GM12878 (cell line): ENCODE results near the gene LKAAEAR1. TPM values are rescaled to one million over a fixed set of nuclear protein-coding genes. Genes with fewer than 3 reads are reported as not detected.

Experiments
- ATAC-seq: fragments of 200-7000 bp; cut with Tn5 transposase; 3 replicates; pipeline ENCODE4 v1.9.1; 2020; ENCODE audit warnings: mild to moderate bottlenecking, moderate library complexity
- BruUV-seq: library from RNA; stranded (reverse); fragments of 400-500 nt; replicated peaks from 2 replicates; lab custom pipeline; 2021; lab: Mats Ljungman, UMichigan
- CTCF ChIA-PET: fragments of 300-600 bp; sonication (Branson Sonifier 250); formaldehyde crosslinking; extraction: SDS; loops from one replicate; lab custom pipeline; 2021; ENCODE audit warnings: inconsistent platforms; lab: Yijun Ruan, JAX
- POLR2A ChIA-PET: fragments of 350-600 bp; formaldehyde crosslinking; extraction: SDS; loops from one replicate; lab custom pipeline; 2021; ENCODE audit warnings: inconsistent platforms; lab: Charles Lee
- RAD21 ChIA-PET: fragments of 300-600 bp; sonication (Branson Sonifier 250); formaldehyde crosslinking; loops from one replicate; lab custom pipeline; 2023; ENCODE audit warnings: antibody characterized with exemption; ENCODE audit not compliant: unreplicated experiment; lab: Charles Lee
- SMC1A ChIA-PET: fragments of 300-600 bp; sonication (Branson Sonifier 250); formaldehyde crosslinking; loops from one replicate; lab custom pipeline; 2023; ENCODE audit not compliant: unreplicated experiment, uncharacterized antibody; lab: Charles Lee
- DNase-seq: peaks from one replicate; pipeline ENCODE4 v3.0.0-alpha.2; 2011; ENCODE audit warnings: low read depth, low spot score
- FAIRE-seq: peaks from 3 replicates; lab custom pipeline; 2011; peaks lifted over from hg19 to GRCh38; lab: Jason Lieb, UNC
- H2AFZ ChIP-seq: 2 replicates; pipeline ENCODE4 v1.6.0; 2011; ENCODE audit warnings: low read depth, low read length, control low read depth; ENCODE audit not compliant: control insufficient read depth
- H3K27ac ChIP-seq: 2 replicates; pipeline ENCODE4 v1.5.1; 2011; ENCODE audit warnings: control low read depth; ENCODE audit not compliant: control insufficient read depth, insufficient read depth
- H3K27me3 ChIP-seq, 2 experiments: replicated peaks in 1 of 2; 2 replicates each; pipeline versions ENCODE4 v1.6.0 to v1.6.1; 2011; ENCODE audit warnings: low read length in 1 of 2; ENCODE audit not compliant: control insufficient read depth in 2 of 2, insufficient read depth in 2 of 2
- H3K36me3 ChIP-seq, 2 experiments: 2 replicates each; pipeline ENCODE4 v1.5.1; 2011; ENCODE audit warnings: low read length in 1 of 2; ENCODE audit not compliant: control insufficient read depth in 2 of 2, insufficient read depth in 2 of 2
- H3K4me1 ChIP-seq: 2 replicates; pipeline ENCODE4 v1.6.1; 2011; ENCODE audit warnings: mild to moderate bottlenecking, low read length, moderate library complexity, mixed read lengths; ENCODE audit not compliant: control insufficient read depth, insufficient read depth
- H3K4me2 ChIP-seq: 2 replicates; pipeline ENCODE4 v1.6.0; 2011; ENCODE audit warnings: control low read depth; ENCODE audit not compliant: control insufficient read depth, insufficient read depth
- H3K4me3 ChIP-seq: fragments of 200-600 bp; sonication (generic); 2 replicates; pipeline ENCODE4 v1.5.1; 2016
- H3K79me2 ChIP-seq: 2 replicates; pipeline ENCODE4 v1.6.0; 2011; ENCODE audit warnings: low read length; ENCODE audit not compliant: control insufficient read depth, insufficient read depth
- H3K9ac ChIP-seq: 2 replicates; pipeline ENCODE4 v1.8.0; 2011; ENCODE audit warnings: low read length, control low read depth, mixed read lengths; ENCODE audit not compliant: control insufficient read depth, insufficient read depth
- H3K9me3 ChIP-seq: replicated peaks from 3 replicates; pipeline ENCODE4 v1.5.1; 2011; ENCODE audit warnings: mild to moderate bottlenecking, low read length; ENCODE audit not compliant: control insufficient read depth, insufficient read depth
- H4K20me1 ChIP-seq: 2 replicates; pipeline ENCODE4 v1.6.0; 2011; ENCODE audit not compliant: control insufficient read depth, insufficient read depth
- BRCA1 ChIP-seq: IDR thresholded peaks from 2 replicates; pipeline ENCODE4 v1.6.1; 2011; ENCODE audit warnings: low read depth, low read length, improper control_type of control experiment
- CEBPB ChIP-seq, 2 experiments: fragments of 150-350 bp in 1 of 2; IDR thresholded peaks; 2 replicates each; pipeline ENCODE4 v1.6.1; 2012 to 2014; ENCODE audit warnings: low read depth in 2 of 2, low read length in 2 of 2, borderline replicate concordance in 1 of 2, inconsistent platforms in 1 of 2
- EGR1 ChIP-seq, 2 experiments: IDR thresholded peaks; 1 replicate in 1 of 2; 2 replicates in 1 of 2; pipeline ENCODE4 v1.6.1; 2011 to 2012; ENCODE audit warnings: low read depth in 2 of 2, low read length in 2 of 2, borderline replicate concordance in 1 of 2, mild to moderate bottlenecking in 1 of 2, moderate library complexity in 1 of 2
- FOXM1 ChIP-seq: IDR thresholded peaks from 2 replicates; pipeline ENCODE4 v1.6.1; 2012; ENCODE audit warnings: low read depth, mild to moderate bottlenecking, inconsistent platforms, low read length, moderate library complexity
- GATAD2B ChIP-seq: fragments of 450-650 bp; conservative IDR thresholded peaks from 2 replicates; pipeline ENCODE4 v1.6.1; 2017; ENCODE audit warnings: low read depth, mild to moderate bottlenecking, moderate library complexity
- HDGF ChIP-seq: fragments of 450-650 bp; IDR thresholded peaks from 2 replicates; pipeline ENCODE4 v1.6.1; 2016; ENCODE audit warnings: antibody characterized with exemption
- NBN ChIP-seq: fragments of 450-650 bp; IDR thresholded peaks from 2 replicates; pipeline ENCODE4 v1.6.1; 2016
- NRF1 ChIP-seq: conservative IDR thresholded peaks from 2 replicates; pipeline ENCODE4 v1.6.1; 2011; ENCODE audit warnings: mild to moderate bottlenecking, low read depth, low read length, improper control_type of control experiment
- POLR2A ChIP-seq: IDR thresholded peaks from 2 replicates; pipeline ENCODE4 v1.6.1; 2011; ENCODE audit warnings: low read depth, mild to moderate bottlenecking, low read length
- POLR2AphosphoS5 ChIP-seq: IDR thresholded peaks from 2 replicates; pipeline ENCODE4 v1.6.1; 2011; ENCODE audit warnings: mild to moderate bottlenecking, low read length, inconsistent platforms
- RUNX3 ChIP-seq: IDR thresholded peaks from 2 replicates; pipeline ENCODE4 v1.6.1; 2012; ENCODE audit warnings: low read length, inconsistent platforms
- SIX5 ChIP-seq: IDR thresholded peaks from 2 replicates; pipeline ENCODE4 v1.6.1; 2011; ENCODE audit warnings: mild to moderate bottlenecking, low read depth, low read length, moderate library complexity; ENCODE audit not compliant: severe bottlenecking
- TAF1 ChIP-seq: IDR thresholded peaks from 2 replicates; pipeline ENCODE4 v1.6.1; 2011; ENCODE audit warnings: mild to moderate bottlenecking, low read depth, low read length, borderline replicate concordance
- TCF3 ChIP-seq: IDR thresholded peaks from 2 replicates; pipeline ENCODE4 v1.6.1; 2012; ENCODE audit warnings: low read depth, mild to moderate bottlenecking, low read length, borderline replicate concordance; ENCODE audit not compliant: insufficient read depth
- WGBS: methylation state at CpG from one replicate; pipeline ENCODE4 v1.1.6; 2016; ENCODE audit warnings: low lambda C conversion rate; ENCODE audit not compliant: insufficient replicate concordance, insufficient coverage; ENCODE audit errors: missing lambda C conversion rate; 5-methylcytosine and 5-hydroxymethylcytosine counted together
- in situ Hi-C: fragments of 300-500 bp; cut with MboI; formaldehyde crosslinking; loops from 9 replicates; pipeline ENCODE4 v1.14.3; 2018; ENCODE audit warnings: mixed read lengths
- intact Hi-C: fragments of 100-400 bp; cut with micrococcal nuclease; formaldehyde crosslinking; loops from one replicate; pipeline ENCODE4 v1.14.2; 2022; ENCODE audit not compliant: unreplicated experiment
- polyA plus RNA-seq, 11 experiments: library from polyadenylated mRNA; depleted of rRNA in 4 of 11; unstranded in 6 of 11; stranded (reverse) in 5 of 11; fragments of >200 nt; fragmentation: Nextera tagmentation in 4 of 11; fragmentation: Illumina TruSeq in 1 of 11; extraction: Ambion mirVana in 4 of 11; extraction: Trizol in 1 of 11; gene quantifications; 1 replicate in 1 of 11; 2 replicates in 10 of 11; pipeline versions ENCODE4 v1.2.1 to v1.2.3, GENCODE V29; 2011 to 2016; ENCODE audit warnings: inconsistent platforms in 2 of 11, missing spikeins in 2 of 11, low read depth in 1 of 11
- total RNA-seq, 4 experiments: library from RNA; depleted of rRNA in 3 of 4; stranded (reverse); fragments of >200 nt in 3 of 4; fragmentation: Illumina TruSeq in 1 of 4; extraction: Trizol in 1 of 4; gene quantifications; 2 replicates each; pipeline versions ENCODE4 v1.2.1 to v1.2.3, GENCODE V29; 2013 to 2021
- TF ChIP-seq, protein P1 (sequence below): fragments of 450-650 bp; IDR thresholded peaks from 2 replicates; pipeline ENCODE4 v1.6.1; 2014; ENCODE audit warnings: mild to moderate bottlenecking
- TF ChIP-seq, protein P2 (sequence below): fragments of 450-650 bp; IDR thresholded peaks from 2 replicates; pipeline ENCODE4 v1.6.1; 2017; ENCODE audit warnings: low read depth, mild to moderate bottlenecking, moderate library complexity
- TF ChIP-seq, protein P3 (sequence below): IDR thresholded peaks from 2 replicates; pipeline ENCODE4 v1.6.1; 2011; ENCODE audit warnings: borderline replicate concordance, low read depth, mild to moderate bottlenecking, moderate library complexity, mixed read lengths, low read length; ENCODE audit not compliant: insufficient read depth; ENCODE audit errors: extremely low read length

LKAAEAR1 gene
- total and polyA plus RNA-seq, 10 of the 15 experiments (the other 5 are each of a cell fraction or from before 2014, with no cell fraction given): not detected

DNA sequence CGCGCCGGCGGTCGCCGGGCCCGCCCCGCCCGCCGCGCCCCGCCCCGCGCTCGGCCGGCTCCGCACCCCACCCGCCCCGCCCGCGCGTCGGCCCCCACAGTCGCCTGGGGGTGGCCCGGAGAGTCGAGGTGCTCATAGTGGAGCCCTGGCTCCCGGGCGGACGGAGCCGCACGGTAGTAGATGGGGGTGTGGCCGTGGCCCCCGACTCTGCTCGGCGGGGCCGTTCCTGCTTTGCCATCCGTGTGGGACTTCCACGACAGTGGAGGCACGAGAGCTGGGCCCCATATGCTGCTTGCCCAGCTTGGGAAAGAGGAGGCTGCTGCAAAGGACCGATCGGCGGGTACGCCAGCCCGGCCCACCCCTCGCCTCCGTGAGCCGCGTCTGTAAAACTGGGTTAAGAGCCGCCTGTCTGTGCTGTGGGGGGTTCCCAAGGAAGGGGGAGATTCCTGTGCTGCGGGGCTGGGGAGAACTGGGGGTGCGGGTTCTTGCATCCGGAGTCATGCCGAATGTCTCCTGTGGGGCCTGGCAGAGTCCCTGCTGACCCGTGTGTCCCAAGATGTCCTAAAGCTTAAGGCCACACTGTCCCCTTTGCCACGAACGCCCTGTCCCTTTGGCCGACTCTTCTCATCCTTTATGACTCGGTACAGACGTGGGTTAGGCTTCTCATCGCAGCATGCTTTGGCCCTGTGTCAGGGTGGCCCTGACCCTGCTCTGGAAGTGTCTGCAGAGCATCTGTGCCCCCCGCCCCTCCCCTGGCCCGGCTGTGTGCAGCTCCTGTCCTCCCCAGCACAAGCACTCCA lies 4.0 kb downstream of the LKAAEAR1 start, which contains the start of gene OPRL1:
Gene OPRL1, plus strand, starts transcription at position 70 of the 800 bp plus-strand sequence. CDS start 12,639 bp downstream, outside the sequence.
- H3K4me2 ChIP-seq: peak within 1 kb of the TSS; percentile 97
- BruUV-seq: no TSS peak
- peak within 1 kb of the TSS; percentile 54 for H2AFZ ChIP-seq
- peaks cover 0 to under 1% of the 10 kb centered on the region in 2 experiments; a peak in 2 of 4 replicates for H3K36me3 ChIP-seq
- in situ Hi-C loops (no loop called here), intact Hi-C loops (no loop called here)
- POLR2A ChIA-PET: interaction anchor here (0.7 to 3.5 kb wide), 6 partner anchors 14 to 457 kb away, joined by 3 to 14 read pairs (median 4); partner anchors contain the start of genes PRPF6 and SAMD10
- RAD21 ChIA-PET: interaction anchor here (0.8 to 6.7 kb wide), 10 partner anchors 14 to 103 kb away, joined by 3 to 67 read pairs (median 6); partner anchors contain the start of gene TCEA2
- peaks cover 26% of the 10 kb centered on the region for H3K4me1 ChIP-seq
- H3K9me3 ChIP-seq: no peaks in the 10 kb centered on the region
- TF ChIP-seq BRCA1: no peak
- TF ChIP-seq NRF1: no peak
- TF ChIP-seq TAF1: no peak
- TF ChIP-seq EGR1 (IDR thresholded peaks at IDR 0.05; ENCODE audit: borderline replicate concordance in 1 of 2, low read depth in 2 of 2, low read length in 2 of 2): peak in 1 of 2 experiments; percentile 35; a peak in 1 of 3 replicates
- peak; percentile 23; the same call in 1 of the 2 replicates for TF ChIP-seq HDGF
- TF ChIP-seq, protein P1, sequence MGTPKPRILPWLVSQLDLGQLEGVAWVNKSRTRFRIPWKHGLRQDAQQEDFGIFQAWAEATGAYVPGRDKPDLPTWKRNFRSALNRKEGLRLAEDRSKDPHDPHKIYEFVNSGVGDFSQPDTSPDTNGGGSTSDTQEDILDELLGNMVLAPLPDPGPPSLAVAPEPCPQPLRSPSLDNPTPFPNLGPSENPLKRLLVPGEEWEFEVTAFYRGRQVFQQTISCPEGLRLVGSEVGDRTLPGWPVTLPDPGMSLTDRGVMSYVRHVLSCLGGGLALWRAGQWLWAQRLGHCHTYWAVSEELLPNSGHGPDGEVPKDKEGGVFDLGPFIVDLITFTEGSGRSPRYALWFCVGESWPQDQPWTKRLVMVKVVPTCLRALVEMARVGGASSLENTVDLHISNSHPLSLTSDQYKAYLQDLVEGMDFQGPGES: no peak
- TF ChIP-seq SIX5: no peak
- TF ChIP-seq GATAD2B: peak; percentile 14; the same call in 1 of the 2 replicates
- 0 out of 2 replicates have a peak, but pooled peaks have one; percentile 41 for TF ChIP-seq POLR2AphosphoS5
- TF ChIP-seq POLR2A: peak; percentile 26; the same call in 1 of the 2 replicates
- TF ChIP-seq NBN: 0 out of 2 replicates have a peak, but pooled peaks have one; percentile 27
- TF ChIP-seq FOXM1: no peak
- TF ChIP-seq, protein P2, sequence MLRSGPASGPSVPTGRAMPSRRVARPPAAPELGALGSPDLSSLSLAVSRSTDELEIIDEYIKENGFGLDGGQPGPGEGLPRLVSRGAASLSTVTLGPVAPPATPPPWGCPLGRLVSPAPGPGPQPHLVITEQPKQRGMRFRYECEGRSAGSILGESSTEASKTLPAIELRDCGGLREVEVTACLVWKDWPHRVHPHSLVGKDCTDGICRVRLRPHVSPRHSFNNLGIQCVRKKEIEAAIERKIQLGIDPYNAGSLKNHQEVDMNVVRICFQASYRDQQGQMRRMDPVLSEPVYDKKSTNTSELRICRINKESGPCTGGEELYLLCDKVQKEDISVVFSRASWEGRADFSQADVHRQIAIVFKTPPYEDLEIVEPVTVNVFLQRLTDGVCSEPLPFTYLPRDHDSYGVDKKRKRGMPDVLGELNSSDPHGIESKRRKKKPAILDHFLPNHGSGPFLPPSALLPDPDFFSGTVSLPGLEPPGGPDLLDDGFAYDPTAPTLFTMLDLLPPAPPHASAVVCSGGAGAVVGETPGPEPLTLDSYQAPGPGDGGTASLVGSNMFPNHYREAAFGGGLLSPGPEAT: peak; percentile 45; the same call in 1 of the 2 replicates
- no peak for TF ChIP-seq CEBPB (IDR thresholded peaks at IDR 0.05; ENCODE audit: borderline replicate concordance in 1 of 2, low read depth in 2 of 2, low read length in 2 of 2)
- no peak for TF ChIP-seq RUNX3
- TF ChIP-seq, protein P3, sequence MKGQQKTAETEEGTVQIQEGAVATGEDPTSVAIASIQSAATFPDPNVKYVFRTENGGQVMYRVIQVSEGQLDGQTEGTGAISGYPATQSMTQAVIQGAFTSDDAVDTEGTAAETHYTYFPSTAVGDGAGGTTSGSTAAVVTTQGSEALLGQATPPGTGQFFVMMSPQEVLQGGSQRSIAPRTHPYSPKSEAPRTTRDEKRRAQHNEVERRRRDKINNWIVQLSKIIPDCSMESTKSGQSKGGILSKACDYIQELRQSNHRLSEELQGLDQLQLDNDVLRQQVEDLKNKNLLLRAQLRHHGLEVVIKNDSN: no peak
- no peak for TF ChIP-seq TCF3
- peak within 1 kb of the TSS; percentile 85 for H3K27ac ChIP-seq
- no peaks in the 10 kb centered on the region for H4K20me1 ChIP-seq
- FAIRE-seq (no peak), ATAC-seq (peak; percentile 6), DNase-seq (no peak)
- H3K79me2 ChIP-seq: peaks cover 30% of the 10 kb centered on the region
- peak within 1 kb of the TSS; percentile 91 for H3K9ac ChIP-seq
- SMC1A ChIA-PET: interaction anchor here (1.0 to 2.3 kb wide), 4 partner anchors 21 to 41 kb away, joined by 3 to 11 read pairs (median 5); no protein-coding TSS in a partner anchor
- CTCF ChIA-PET: interaction anchor here (1.2 to 3.9 kb wide), 6 partner anchors 14 to 205 kb away, joined by 3 to 22 read pairs (median 8); no protein-coding TSS in a partner anchor
- peaks cover 2 to 7% of the 10 kb centered on the region in 2 experiments; a peak in 2 of 4 replicates for H3K27me3 ChIP-seq
- peak within 1 kb of the TSS; percentile 83 for H3K4me3 ChIP-seq
- 3% methylated on average over 36 of the region's 62 CpGs for WGBS
